PC-9 (cell line): ENCODE data around the gene TRAPPC12. TPM values are rescaled to one million over a fixed set of nuclear protein-coding genes. Genes with fewer than 3 reads are reported as not detected.

Source experiments
- BruUV-seq: library from RNA; stranded (reverse); fragments of 400-500 nt; replicated peaks from 2 replicates; lab custom pipeline; 2021; lab: Mats Ljungman, UMichigan
- CTCF ChIA-PET: fragments of 300-600 bp; sonication (Branson Sonifier 250); formaldehyde crosslinking; loops from one replicate; lab custom pipeline; 2022; ENCODE audit warnings: antibody characterized with exemption; lab: Charles Lee
- POLR2A ChIA-PET: fragments of 300-600 bp; sonication (Branson Sonifier 250); formaldehyde crosslinking; loops from one replicate; lab custom pipeline; 2022; ENCODE audit warnings: antibody characterized with exemption; ENCODE audit not compliant: unreplicated experiment; lab: Charles Lee
- DNase-seq, 2 experiments: peaks; one replicate each; pipeline versions ENCODE4 v3.0.0 to v3.0.0-alpha.2; 2015 to 2022; ENCODE audit warnings: mixed read lengths in 1 of 2
- H2AFZ ChIP-seq: fragments of 200-600 bp; sonication (generic); 2 replicates; pipeline ENCODE4 v1.8.1; 2017; ENCODE audit warnings: antibody characterized with exemption
- H3F3A ChIP-seq: fragments of 200-600 bp; sonication (generic); 2 replicates; pipeline ENCODE4 v1.8.1; 2017; ENCODE audit warnings: antibody characterized with exemption, mild to moderate bottlenecking, low read depth; ENCODE audit not compliant: insufficient read depth
- H3K27ac ChIP-seq: fragments of 200-600 bp; sonication (generic); 2 replicates; pipeline ENCODE4 v1.6.1; 2016; ENCODE audit warnings: mixed run types
- H3K27me3 ChIP-seq: fragments of 200-600 bp; sonication (generic); 2 replicates; pipeline ENCODE4 v1.6.1; 2016; ENCODE audit warnings: low read depth, mixed run types; ENCODE audit not compliant: insufficient read depth
- H3K36me3 ChIP-seq: fragments of 200-600 bp; sonication (generic); 2 replicates; pipeline ENCODE4 v1.6.1; 2016; ENCODE audit warnings: low read depth, mixed run types
- H3K4me1 ChIP-seq: fragments of 200-600 bp; sonication (generic); replicated peaks from 2 replicates; pipeline ENCODE4 v1.6.1; 2016; ENCODE audit warnings: mixed run types; ENCODE audit not compliant: insufficient read depth
- H3K4me2 ChIP-seq: fragments of 200-600 bp; sonication (generic); 2 replicates; pipeline ENCODE4 v1.6.1; 2017; ENCODE audit warnings: mixed run types
- H3K4me3 ChIP-seq: fragments of 200-600 bp; sonication (generic); 2 replicates; pipeline ENCODE4 v1.6.1; 2016; ENCODE audit warnings: mixed run types
- H3K79me2 ChIP-seq: fragments of 200-600 bp; sonication (generic); 2 replicates; pipeline ENCODE4 v1.6.1; 2017; ENCODE audit warnings: low read depth, mixed run types
- H3K9me2 ChIP-seq: fragments of 200-600 bp; sonication (generic); 2 replicates; pipeline ENCODE4 v1.8.1; 2017; ENCODE audit warnings: mild to moderate bottlenecking; ENCODE audit not compliant: insufficient read depth
- H3K9me3 ChIP-seq: fragments of 200-600 bp; sonication (generic); 2 replicates; pipeline ENCODE4 v1.8.1; 2016; ENCODE audit warnings: low read depth; ENCODE audit not compliant: insufficient read depth
- H4K20me1 ChIP-seq: fragments of 200-600 bp; sonication (generic); 2 replicates; pipeline ENCODE4 v1.8.1; 2017; ENCODE audit not compliant: insufficient read depth
- CTCF ChIP-seq: fragments of 200-600 bp; sonication (generic); conservative IDR thresholded peaks from 2 replicates; pipeline ENCODE4 v1.6.1; 2017; ENCODE audit warnings: mixed run types, antibody characterized with exemption, mild to moderate bottlenecking, moderate library complexity
- EZH2 ChIP-seq: fragments of 200-600 bp; sonication (generic); IDR thresholded peaks from 2 replicates; pipeline ENCODE4 v1.8.0; 2017; ENCODE audit warnings: antibody characterized with exemption, low read depth
- intact Hi-C: fragments of 100-400 bp; cut with micrococcal nuclease; formaldehyde crosslinking; loops from one replicate; pipeline ENCODE4 v1.10.0; 2022; ENCODE audit not compliant: unreplicated experiment
- total RNA-seq: library from RNA; stranded (reverse); gene quantifications from 2 replicates; pipeline ENCODE4 v1.2.3, GENCODE V29; 2021

The TRAPPC12 gene
- total RNA-seq, 1 experiment from 2014 or later, result 69.3 TPM

GRCh38 chr2:3398857-3399256 lies 19.4 kb downstream of the TRAPPC12 start:
- Histone ChIP-seq H3K4me1 (no peaks in the 10 kb centered on the region), H3K79me2 (no peaks in the 10 kb centered on the region; the same call in 1 of the 2 replicates), H3K27me3 (no peaks in the 10 kb centered on the region), H3K9me2 (no peaks in the 10 kb centered on the region), H3K4me2 (no peak overlapping the region), H3F3A (no peaks in the 10 kb centered on the region; the same call in 1 of the 2 replicates), H2AFZ (no peak overlapping the region), H3K36me3 (peaks cover 31% of the 10 kb centered on the region), H3K27ac (no peak overlapping the region), H3K4me3 (no peak overlapping the region), H4K20me1 (peaks cover 3% of the 10 kb centered on the region; the same call in 1 of the 2 replicates), H3K9me3 (peaks cover 16% of the 10 kb centered on the region; the same call in 1 of the 2 replicates)
- DNase-seq, result no peak
- intact Hi-C loops, result no loop called here
- POLR2A ChIA-PET, result no interaction called here
- TF ChIP-seq EZH2 (no peak), CTCF (no peak)
- BruUV-seq, result no TSS peak
- CTCF ChIA-PET, result no interaction called here

- Histone ChIP-seq H2AFZ (no peak overlapping the region), H3F3A (no peaks in the 10 kb centered on the region; the same call in 1 of the 2 replicates), H3K4me1 (no peaks in the 10 kb centered on the region), H3K9me2 (no peaks in the 10 kb centered on the region), H4K20me1 (peaks cover 3% of the 10 kb centered on the region; the same call in 1 of the 2 replicates), H3K9me3 (peaks cover 16% of the 10 kb centered on the region; the same call in 1 of the 2 replicates), H3K36me3 (peaks cover 27% of the 10 kb centered on the region), H3K4me2 (no peak overlapping the region), H3K4me3 (no peak overlapping the region), H3K27me3 (no peaks in the 10 kb centered on the region), H3K27ac (no peak overlapping the region), H3K79me2 (no peaks in the 10 kb centered on the region; the same call in 1 of the 2 replicates)
- ChIA-PET CTCF (no interaction called here), POLR2A (no interaction called here)
- intact Hi-C loops, result no loop called here
- TF ChIP-seq CTCF, result no peak
- no TSS peak for BruUV-seq
- DNase-seq, result no peak
Observed at GRCh38 chr2:3399381-3399780, 19.9 kb downstream of the TRAPPC12 start.

GRCh38 chr2:3399829-3400228 lies 20.3 kb downstream of the TRAPPC12 start:
- Histone ChIP-seq H3K4me3 (no peak overlapping the region), H3K9me3 (peaks cover 14% of the 10 kb centered on the region; the same call in 1 of the 2 replicates), H3K79me2 (no peaks in the 10 kb centered on the region; the same call in 1 of the 2 replicates), H3F3A (no peaks in the 10 kb centered on the region), H3K4me2 (no peak overlapping the region), H3K9me2 (no peaks in the 10 kb centered on the region), H4K20me1 (peaks cover 3% of the 10 kb centered on the region; the same call in 1 of the 2 replicates), H3K27ac (no peak overlapping the region), H3K36me3 (peaks cover 22% of the 10 kb centered on the region), H3K4me1 (no peaks in the 10 kb centered on the region), H3K27me3 (no peaks in the 10 kb centered on the region), H2AFZ (no peak overlapping the region)
- BruUV-seq, result no TSS peak
- TF ChIP-seq CTCF, result no peak
- no peak for TF ChIP-seq EZH2
- DNase-seq, result no peak
- intact Hi-C loops, result no loop called here
- CTCF ChIA-PET, result no interaction called here
- POLR2A ChIA-PET, result no interaction called here
